HG03175 (cell line): ENCODE data around the gene MCM5.
"Not testable (repeated sequence)": the region's sequence is repeated elsewhere in the genome, so short reads cannot be mapped to it uniquely, and the experiment has no call there.

Experiments
- ATAC-seq: cut with Tn5 transposase; IDR thresholded peaks from one replicate; pipeline ENCODE4 v1.9.1; 2021; ENCODE audit warnings: mild to moderate bottlenecking, moderate library complexity; ENCODE audit not compliant: unreplicated experiment

The MCM5 gene

GRCh38 chr22:35470903-35471321 is 71.0 kb downstream of the MCM5 start:
- ATAC-seq = no peak

GRCh38 chr22:35471566-35471965 is 71.6 kb downstream of the MCM5 start:
- ATAC-seq = not testable (repeated sequence)

- ATAC-seq = no peak
Measured at GRCh38 chr22:35472488-35472887, 72.5 kb downstream of the MCM5 start.

GRCh38 chr22:35473971-35474370 is 74.0 kb downstream of the MCM5 start:
- ATAC-seq = no peak
